Psoas muscle (tissue), 8 donors: ENCODE measurements around the gene NUDT1. TPM values are rescaled to one million over a fixed set of nuclear protein-coding genes. Genes with fewer than 3 reads are reported as not detected.

Source experiments
- ATAC-seq, 4 donors: fragments of 200-7000 bp; cut with Tn5 transposase; one replicate each; pipeline ENCODE4 v1.9.1; 2020; ENCODE audit warnings: moderate library complexity in 3 of 4, mild to moderate bottlenecking in 2 of 4
- DNase-seq, 2 donors: peaks; one replicate each; pipeline ENCODE4 v3.0.0-alpha.2; 2020
- H3K27ac ChIP-seq: fragments of 200-600 bp; one replicate; pipeline ENCODE4 v1.8.0; 2022
- H3K27me3 ChIP-seq, 3 donors: fragments of 200-600 bp in 1 of 3; one replicate each; pipeline versions ENCODE4 v1.6.1 to v1.8.0; 2013 to 2022; ENCODE audit warnings: low read length in 2 of 3, mild to moderate bottlenecking in 2 of 3, moderate library complexity in 1 of 3; ENCODE audit not compliant: insufficient read depth in 3 of 3
- H3K36me3 ChIP-seq, 2 donors: fragments of 200-600 bp in 1 of 2; one replicate each; pipeline versions ENCODE4 v1.6.1 to v1.8.0; 2013 to 2022; ENCODE audit warnings: low read depth in 1 of 2, mild to moderate bottlenecking in 1 of 2, moderate library complexity in 1 of 2; ENCODE audit not compliant: insufficient read depth in 1 of 2
- H3K4me1 ChIP-seq: fragments of 200-600 bp; one replicate; pipeline ENCODE4 v1.8.0; 2022
- H3K4me3 ChIP-seq: fragments of 200-600 bp; one replicate; pipeline ENCODE4 v1.8.0; 2022; ENCODE audit warnings: mild to moderate bottlenecking
- H3K9me3 ChIP-seq: fragments of 200-600 bp; one replicate; pipeline ENCODE4 v1.8.0; 2022
- WGBS, 3 donors: extraction: QIAGEN DNeasy Blood & Tissue Kit; methylation state at CpG; one replicate each; pipeline versions ENCODE4 v1.1.6 to v1.1.7; 2013; 5-methylcytosine and 5-hydroxymethylcytosine counted together
- intact Hi-C, 2 donors: fragments of 100-400 bp; cut with DNase I; formaldehyde crosslinking; loops; one replicate each; pipeline versions ENCODE4 v1.11.0 to v1.14.2; 2022
- polyA plus RNA-seq, 3 donors: library from polyadenylated mRNA; stranded (reverse); fragments of 200-250 nt; gene quantifications; one replicate each; pipeline ENCODE4 v1.2.3, GENCODE V29; 2013
- total RNA-seq, 4 donors: library from RNA; stranded (reverse); fragmentation: NEBNext Ultra II Directional in 2 of 4; extraction: Animal tissue kit (Norgen Biotek cat#: 25700) in 2 of 4; gene quantifications; one replicate each; pipeline versions ENCODE4 v1.2.1 to v1.2.4, GENCODE V29; 2021 to 2023
- TF ChIP-seq, protein P1 (sequence below): fragments of 200-600 bp; IDR thresholded peaks from one replicate; pipeline ENCODE4 v1.8.0; 2022; ENCODE audit warnings: antibody characterized with exemption
- donor health status: healthy with polysubstance abuse.
- donor health status: DM: no; HTN: no; CAD: no; lungs with moderate emphysema.
- donor health status: Bipolar disorder and iron deficiency.
- donor health status: healthy.
- donor health status: DM: yes; HTN: yes; CAD: no.
- donor health status: DM: no; HTN: no; CAD: no.
- donor health status: DM: no; HTN: no; CAD: no.
- donor health status: DM: yes; HTN: yes; CAD: no.

Gene NUDT1
- total and polyA plus RNA-seq, 7 donors = 5.6 to 29.2 (median 12.4) TPM

DNA sequence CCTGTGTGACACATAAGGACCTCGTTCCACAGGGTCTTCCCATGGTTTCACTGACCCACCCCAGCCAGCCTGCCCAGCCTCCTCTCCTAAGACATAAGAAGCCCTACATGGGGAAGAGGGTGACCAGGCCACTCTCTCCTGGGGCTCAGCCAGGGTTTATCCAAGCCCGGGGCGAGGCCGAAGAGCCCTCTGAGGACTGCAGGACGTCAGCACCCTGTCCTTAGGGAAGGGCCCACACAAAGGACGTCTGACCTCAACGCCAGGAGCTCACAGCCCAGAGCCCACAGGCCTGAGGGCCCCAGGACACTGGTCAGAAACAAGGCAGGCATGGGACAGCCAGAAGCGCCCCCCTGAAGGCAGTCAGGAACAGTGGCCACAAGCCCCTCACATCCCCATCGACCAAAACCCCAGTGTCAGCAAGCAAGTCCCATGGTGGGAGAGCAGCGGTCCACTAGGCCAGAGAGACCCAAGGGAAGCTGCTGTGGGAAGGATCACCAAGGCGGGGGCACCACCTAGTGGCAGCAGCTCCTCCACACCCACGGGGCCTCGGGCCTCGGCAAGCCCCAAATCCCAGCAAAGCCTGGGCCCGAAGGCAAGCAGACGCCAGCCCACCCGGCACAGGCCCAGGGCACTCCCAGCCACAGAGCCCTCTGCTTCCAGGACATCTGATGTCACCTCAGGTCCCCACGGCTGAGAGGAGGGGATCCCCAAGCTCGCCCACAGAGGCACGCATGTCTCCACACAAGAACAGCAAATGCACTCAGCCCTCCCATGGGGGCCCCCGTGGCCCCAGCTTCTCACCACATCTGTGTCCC, 32.7 kb upstream of the NUDT1 start:
- TF ChIP-seq, protein P1, sequence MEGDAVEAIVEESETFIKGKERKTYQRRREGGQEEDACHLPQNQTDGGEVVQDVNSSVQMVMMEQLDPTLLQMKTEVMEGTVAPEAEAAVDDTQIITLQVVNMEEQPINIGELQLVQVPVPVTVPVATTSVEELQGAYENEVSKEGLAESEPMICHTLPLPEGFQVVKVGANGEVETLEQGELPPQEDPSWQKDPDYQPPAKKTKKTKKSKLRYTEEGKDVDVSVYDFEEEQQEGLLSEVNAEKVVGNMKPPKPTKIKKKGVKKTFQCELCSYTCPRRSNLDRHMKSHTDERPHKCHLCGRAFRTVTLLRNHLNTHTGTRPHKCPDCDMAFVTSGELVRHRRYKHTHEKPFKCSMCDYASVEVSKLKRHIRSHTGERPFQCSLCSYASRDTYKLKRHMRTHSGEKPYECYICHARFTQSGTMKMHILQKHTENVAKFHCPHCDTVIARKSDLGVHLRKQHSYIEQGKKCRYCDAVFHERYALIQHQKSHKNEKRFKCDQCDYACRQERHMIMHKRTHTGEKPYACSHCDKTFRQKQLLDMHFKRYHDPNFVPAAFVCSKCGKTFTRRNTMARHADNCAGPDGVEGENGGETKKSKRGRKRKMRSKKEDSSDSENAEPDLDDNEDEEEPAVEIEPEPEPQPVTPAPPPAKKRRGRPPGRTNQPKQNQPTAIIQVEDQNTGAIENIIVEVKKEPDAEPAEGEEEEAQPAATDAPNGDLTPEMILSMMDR = peak; percentile 78
- no peaks in the 10 kb centered on the region for H3K27me3 ChIP-seq
- ATAC-seq = peak; percentile 88 to 96 (median 91)
- H3K4me1 ChIP-seq = no peaks in the 10 kb centered on the region
- no peak overlapping the region for H3K27ac ChIP-seq
- WGBS, 3 donors = 47 to 61% (median 48%) methylated on average over 21 of the region's 21 CpGs
- intact Hi-C loops = loop anchor here (2.0 to 10.0 kb wide), 4 partner anchors 105 to 632 kb away; no protein-coding TSS in a partner anchor
- H3K9me3 ChIP-seq = no peaks in the 10 kb centered on the region
- no peak overlapping the region for H3K4me3 ChIP-seq
- DNase-seq = peak; percentile 75 to 85
- H3K36me3 ChIP-seq = peaks cover 0 to 54% of the 10 kb centered on the region in 2 donors

DNA sequence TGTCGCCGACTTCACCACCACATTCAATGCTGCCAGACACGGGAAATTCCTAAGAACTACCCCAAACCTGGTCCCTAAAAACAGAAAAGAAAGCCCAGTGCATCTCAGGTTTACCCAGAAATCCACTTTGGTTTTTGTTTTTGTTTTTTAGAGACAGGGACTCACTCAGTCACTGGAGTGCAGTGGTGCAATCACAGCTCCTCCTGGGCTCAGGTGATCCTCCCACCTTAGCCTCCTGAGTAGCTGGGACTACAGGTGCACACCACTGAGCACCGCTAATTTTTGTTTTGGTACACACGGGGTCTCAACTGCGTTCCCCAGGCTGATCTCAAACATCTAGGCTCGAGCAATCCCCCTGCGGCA, 32.1 kb upstream of the NUDT1 start:
- intact Hi-C loops = loop anchor here (2.0 to 10.0 kb wide), 5 partner anchors 105 to 633 kb away; no protein-coding TSS in a partner anchor
- DNase-seq (no peak), ATAC-seq (no peak)
- H3K27me3 ChIP-seq = no peaks in the 10 kb centered on the region
- H3K9me3 ChIP-seq = no peaks in the 10 kb centered on the region
- no peaks in the 10 kb centered on the region for H3K4me1 ChIP-seq
- TF ChIP-seq, protein P1 = no peak
- peaks cover 0 to 58% of the 10 kb centered on the region in 2 donors for H3K36me3 ChIP-seq
- no peak overlapping the region for H3K27ac ChIP-seq
- WGBS, 3 donors = 77 to 88% (median 82%) methylated on average over 8 of the region's 8 CpGs
- no peak overlapping the region for H3K4me3 ChIP-seq

DNA sequence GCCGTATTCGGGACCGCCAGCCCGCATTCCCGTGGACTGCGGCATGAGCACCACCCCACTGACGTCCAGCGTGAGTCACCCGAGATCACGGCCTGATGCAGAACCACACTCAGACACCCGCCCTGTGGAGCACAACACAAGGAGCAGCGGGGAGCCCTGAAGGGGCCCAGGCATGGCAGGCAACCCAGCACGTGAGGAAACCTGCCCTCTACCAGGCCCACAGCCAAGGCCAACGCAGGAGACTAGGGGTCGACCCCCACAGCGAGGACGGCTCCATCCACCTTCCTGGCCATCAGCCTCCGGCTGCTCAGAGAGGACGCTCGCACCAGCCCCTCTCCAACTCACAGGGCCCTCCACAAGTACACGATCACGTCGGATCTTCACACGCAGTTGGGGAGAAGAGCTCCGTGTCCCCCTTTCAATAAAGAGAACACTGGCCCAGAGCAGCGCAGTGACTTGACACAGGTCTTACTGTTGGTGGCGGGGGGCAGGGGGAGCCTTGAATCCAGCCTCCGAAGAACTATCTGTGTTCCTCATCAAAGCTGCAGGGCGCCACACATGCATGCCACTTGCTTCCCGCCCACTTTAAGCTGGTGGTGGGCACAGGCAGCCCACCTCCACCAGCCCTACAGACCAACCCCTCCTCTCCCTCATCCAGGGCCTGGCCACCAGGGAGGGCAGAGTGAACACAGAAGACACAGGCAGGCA, 31.3 kb upstream of the NUDT1 start:
- Histone ChIP-seq H3K36me3 (peaks cover 0 to 64% of the 10 kb centered on the region in 2 donors), H3K27me3 (no peaks in the 10 kb centered on the region), H3K4me1 (no peaks in the 10 kb centered on the region), H3K27ac (no peak overlapping the region), H3K4me3 (no peak overlapping the region), H3K9me3 (no peaks in the 10 kb centered on the region)
- intact Hi-C loops = loop anchor here in 1 of 2 donors (5.0 kb wide), 1 partner anchor 628 kb away; no protein-coding TSS in a partner anchor
- ATAC-seq = no peak
- 93 to 95% (median 94%) methylated on average over 30 of the region's 30 CpGs for WGBS, 3 donors
- DNase-seq = peak in 1 of 2 donors; percentile 38
- TF ChIP-seq, protein P1 = no peak

DNA sequence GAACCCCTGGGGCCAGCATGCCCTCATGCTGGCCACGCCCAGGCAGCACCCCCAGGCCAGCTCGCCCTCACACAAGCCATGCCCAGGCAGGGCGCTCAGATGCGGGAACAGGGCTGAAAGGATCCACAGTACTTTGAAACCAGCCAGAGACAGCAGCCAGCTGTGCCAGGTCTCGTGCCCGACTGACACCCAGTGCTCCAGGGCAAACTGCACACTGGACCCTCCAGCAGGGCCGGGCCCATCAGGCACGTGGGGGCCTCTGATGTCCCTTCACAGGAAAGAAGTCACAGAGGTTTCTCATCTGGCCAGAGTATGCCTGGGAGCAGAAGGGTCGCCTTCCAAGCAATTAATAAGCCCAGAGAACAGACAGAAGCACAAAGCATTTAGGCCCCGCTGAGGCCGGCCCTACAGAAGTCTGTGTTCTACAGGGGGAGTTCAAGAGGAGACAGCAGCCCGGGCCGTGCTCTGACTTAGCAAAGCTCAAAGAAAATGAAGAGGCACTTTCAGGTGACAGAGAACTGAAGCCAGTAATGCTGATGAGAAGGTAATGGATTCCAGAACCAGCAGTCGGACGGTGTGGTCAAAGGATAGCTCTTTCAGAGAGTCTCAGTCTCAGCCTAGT, 30.7 kb upstream of the NUDT1 start:
- H3K36me3 ChIP-seq = peaks cover 0 to 70% of the 10 kb centered on the region in 2 donors
- ATAC-seq (no peak), DNase-seq (no peak)
- TF ChIP-seq, protein P1 = no peak
- H3K27me3 ChIP-seq = no peaks in the 10 kb centered on the region
- H3K9me3 ChIP-seq = no peaks in the 10 kb centered on the region
- no peak overlapping the region for H3K4me3 ChIP-seq
- intact Hi-C loops = loop anchor here in 1 of 2 donors (5.0 kb wide), 1 partner anchor 629 kb away; no protein-coding TSS in a partner anchor
- WGBS, 3 donors = 86 to 92% (median 89%) methylated on average over 15 of the region's 15 CpGs
- no peaks in the 10 kb centered on the region for H3K4me1 ChIP-seq
- H3K27ac ChIP-seq = no peak overlapping the region
